ENCODE results near the gene TLK2.

Gene TLK2

DNA sequence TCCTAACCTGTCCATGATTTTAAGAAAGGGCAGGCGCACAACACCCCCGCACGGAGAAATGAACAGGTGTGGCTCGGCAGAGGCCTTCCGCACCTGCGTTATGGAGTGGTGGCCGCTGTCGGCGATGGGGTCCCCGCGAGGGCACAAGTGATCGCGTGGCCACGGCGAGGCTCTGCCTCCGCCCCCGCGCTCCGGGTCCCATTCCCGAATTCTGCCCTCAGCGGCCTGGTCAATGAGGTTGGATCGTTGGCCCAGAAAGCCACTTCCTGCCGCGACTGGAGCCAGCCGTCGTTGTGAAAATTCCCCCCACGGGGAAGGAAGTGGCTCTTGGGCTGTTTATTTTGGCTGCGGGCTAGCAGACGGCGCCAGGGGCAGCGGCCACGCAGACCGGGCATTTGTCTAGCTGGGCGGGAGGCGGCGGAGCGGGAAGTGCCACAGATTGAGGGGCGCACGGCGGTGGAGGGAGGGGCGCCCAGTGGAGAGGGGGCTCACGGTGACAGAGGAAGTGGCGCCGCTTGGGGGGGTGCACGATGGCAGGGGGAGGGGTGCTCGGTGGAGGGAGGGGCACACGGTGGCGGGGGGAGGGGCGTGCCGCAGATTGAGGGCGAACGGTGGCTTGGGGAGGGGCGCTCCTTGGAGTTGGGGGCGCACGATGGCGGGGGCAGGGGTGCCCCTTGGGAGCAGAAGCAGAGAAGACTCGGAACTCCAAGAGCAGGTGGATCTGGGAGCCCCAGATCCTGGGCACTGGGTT is 173.8 kb downstream of the TLK2 start:
- peak in 1 of 4 experiments; percentile 21 for DNase-seq (ENCODE audit: low read depth in 4 of 4, low spot score in 1 of 4)

DNA sequence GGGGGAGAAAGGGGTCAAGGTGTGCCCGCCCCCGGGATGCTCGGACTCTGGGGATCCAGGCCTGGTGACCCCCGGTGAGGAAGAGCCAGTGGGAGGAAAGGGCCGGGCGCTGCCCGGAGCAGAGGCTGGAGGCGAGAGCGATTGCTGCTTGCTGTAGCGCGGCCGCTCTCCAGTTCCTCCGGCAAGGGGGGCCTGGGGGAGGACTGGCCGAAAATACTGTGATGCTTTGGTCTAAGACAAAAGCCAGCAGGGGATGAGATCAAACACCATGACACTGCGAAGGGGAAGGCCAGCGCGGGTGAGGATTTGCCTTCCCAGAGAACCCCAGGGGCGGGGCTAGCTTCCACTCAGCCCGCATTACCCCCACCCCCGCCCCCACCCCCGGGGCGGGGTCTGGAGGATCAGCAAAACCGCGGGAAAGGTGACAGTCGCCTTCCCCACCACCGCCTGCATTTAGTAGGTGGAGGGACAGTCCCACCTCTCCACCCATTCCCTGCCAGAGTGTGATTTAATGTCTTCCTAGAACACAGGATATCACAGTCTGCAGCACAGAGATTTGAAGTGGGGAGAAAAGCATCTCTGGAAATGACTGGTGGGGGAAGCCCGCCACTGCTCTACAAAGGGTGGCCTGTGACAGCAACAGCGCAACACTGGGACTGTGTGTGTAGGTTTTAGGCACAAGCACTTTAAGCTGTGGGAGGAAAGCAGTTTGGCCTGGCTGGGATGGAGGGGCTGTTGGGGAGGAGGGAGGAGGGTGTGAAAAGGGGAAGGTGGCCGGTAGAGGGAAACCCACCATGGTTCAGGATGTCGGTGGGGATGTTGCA is 174.6 kb downstream of the TLK2 start:
- DNase-seq (ENCODE audit: low read depth in 4 of 4, low spot score in 1 of 4) = peak; percentile 66 to 98 (median 82)

DNA sequence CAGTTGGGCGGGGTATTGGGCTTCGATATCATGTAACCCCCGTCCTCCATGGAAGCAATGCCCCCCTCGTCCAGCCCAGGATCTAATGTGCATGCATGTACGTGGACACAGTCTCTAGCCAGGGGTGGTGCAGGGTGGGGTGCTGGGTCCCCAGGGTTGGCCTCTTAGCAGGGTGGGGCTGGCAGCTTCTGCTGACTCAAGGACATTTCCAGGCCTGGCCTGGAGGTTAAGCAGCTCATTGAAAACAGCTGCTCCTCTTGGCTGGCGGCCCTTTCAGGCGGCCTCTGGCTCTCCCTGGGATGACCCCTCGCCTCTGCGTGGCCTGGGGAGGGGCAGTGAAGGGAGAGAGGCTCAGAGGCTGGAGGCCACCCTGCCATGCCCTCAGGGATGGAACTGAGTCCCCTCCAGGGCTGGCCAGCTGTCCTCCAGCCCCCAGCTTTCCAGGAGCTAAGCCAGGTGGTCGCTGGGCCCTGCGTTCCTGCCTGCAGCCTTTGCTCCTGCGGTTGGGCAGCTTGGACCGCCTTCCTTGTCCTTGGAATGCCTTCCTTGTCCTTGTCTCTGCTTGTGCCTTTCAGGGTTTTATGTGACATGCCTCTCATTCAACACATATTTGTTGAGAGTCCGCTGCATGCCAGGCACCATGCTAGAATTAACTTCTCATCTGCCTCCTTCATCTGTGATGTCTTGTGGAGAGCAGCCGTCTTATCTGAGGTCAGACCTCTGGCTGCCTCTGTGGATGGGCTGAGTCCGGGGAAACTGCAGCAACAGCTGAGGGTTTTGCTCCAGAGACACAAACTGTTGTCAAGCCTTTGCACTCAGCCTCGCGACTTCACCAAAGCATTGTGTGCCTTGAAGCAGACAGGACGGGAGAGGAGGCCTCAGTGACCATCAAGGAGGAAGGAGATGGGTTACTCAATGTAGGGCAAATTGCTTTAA is 175.5 kb downstream of the TLK2 start:
- DNase-seq (ENCODE audit: low read depth in 4 of 4, low spot score in 1 of 4) = no peak

DNA sequence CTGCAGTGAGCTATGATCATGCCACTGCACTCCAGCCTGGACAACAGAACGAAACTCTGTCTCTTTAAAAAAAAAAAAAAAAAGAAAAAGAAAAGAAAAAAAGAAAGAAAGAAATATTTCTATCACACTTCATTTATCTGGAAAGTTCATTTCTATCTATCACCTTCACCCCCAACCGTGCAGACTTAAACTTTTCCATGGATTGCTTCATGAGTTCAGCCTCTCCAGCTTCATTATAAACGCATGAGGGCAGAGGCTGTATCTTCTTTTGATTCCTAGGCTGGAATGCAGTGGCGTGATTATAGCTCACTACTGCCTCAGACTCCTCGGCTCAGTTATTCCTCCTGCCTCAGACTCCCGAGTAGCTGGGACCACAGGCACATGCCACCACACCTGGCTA is 177.0 kb downstream of the TLK2 start:
- no peak for DNase-seq (ENCODE audit: low read depth in 4 of 4, low spot score in 1 of 4)

DNA sequence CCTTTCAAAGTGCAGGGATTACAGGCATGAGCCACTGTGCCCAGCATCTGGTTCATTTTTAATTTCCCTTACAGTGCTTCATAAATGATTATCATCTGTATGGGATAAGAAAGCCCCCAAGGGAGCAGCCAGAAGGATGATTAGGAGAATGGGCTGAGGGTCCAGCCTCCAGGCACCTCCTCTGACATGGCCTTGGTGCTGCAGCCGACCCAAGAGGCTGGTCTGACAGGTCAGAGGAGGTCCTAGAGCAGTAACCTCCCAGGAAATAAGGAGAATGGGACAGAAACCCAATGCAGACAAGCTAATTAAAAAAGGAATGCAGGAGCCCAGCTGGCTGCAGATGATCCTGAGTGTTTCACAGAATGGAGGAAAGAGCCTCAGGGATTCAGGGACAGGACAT is 177.8 kb downstream of the TLK2 start:
- DNase-seq (ENCODE audit: low read depth in 4 of 4, low spot score in 1 of 4) = no peak

DNA sequence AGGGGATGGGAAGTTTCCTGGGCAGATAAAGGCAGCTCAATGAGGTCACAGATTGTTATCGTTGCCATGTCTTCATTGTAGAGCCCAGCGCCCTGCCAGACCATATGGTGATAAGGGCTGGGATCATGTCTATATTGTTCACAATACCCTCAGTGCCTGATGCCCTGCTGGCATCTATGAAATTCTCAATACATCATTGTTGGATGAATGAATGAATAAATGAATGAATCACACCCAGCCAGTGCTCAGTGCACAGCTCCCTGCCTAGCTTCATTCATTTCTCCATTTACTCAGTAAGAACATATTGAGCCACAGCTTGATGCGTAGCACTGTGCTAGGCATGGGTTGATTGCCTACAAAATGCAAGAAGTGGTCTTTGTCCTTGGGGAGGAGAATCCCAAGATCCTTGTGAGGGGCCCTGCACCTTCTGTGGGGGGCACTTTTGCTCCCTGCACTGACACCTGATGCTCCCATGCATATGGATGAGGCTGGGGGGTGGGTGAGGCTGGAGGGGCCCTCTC is 178.6 kb downstream of the TLK2 start:
- no peak for DNase-seq (ENCODE audit: low read depth in 4 of 4, low spot score in 1 of 4)

DNA sequence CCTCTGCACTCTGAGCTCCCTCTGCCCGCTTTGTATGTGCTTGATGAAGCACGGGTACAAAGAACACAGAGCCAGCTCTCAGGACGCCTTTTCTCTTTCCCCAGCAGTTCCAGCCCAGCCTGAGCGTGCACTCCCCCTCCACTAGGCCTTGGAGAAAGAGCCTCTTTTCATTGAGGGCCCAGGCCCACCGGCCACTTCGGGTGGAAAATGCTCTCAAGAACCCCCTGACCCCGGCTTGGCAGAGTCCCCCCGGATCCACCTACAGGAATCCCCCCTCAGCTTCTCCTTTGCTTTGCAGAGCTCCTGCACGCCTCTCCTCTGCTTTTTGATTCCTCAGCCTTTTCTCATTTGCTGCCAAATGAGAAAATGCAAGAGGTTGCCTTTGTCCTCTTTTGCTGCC is 179.1 kb downstream of the TLK2 start:
- DNase-seq (ENCODE audit: low read depth in 4 of 4, low spot score in 1 of 4) = no peak

DNA sequence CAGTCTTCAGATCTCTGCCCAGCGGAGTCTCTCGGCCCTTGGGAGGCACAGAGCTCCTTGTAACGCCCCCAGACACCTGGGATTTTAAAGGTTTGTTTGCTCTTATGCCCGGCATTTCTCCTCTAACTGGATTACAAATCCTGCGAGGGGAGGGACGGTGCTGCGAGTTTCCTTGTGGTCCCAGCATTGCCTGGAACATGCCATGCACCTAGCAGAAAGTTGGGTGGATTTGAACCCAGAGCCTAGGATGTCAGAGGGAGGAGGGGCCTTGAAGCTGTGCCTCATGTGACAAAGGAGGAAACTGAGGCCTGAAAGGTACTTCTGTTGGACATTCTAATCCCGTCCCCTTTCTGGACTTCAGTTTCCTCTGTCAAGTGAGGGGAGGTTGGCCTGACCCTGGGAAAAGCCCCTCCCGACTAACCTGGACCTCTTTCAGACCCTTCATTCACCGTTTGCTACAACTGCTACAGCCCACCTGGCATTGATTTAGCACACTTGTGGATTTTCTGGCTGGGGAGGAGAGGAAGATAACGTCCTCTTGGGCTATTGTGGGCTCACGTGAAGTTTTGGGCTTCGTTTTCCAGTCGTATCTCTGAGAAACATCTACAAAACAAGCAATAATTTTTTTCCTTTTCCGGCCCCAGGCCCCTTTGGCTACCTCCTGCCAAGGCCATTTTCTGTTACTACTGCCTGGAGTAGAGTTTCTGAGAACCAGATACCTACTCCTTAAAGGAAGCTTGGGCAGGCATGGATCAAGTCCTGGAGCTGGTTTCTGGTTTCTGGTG is 179.7 kb downstream of the TLK2 start:
- DNase-seq (ENCODE audit: low read depth in 4 of 4, low spot score in 1 of 4) = no peak

DNA sequence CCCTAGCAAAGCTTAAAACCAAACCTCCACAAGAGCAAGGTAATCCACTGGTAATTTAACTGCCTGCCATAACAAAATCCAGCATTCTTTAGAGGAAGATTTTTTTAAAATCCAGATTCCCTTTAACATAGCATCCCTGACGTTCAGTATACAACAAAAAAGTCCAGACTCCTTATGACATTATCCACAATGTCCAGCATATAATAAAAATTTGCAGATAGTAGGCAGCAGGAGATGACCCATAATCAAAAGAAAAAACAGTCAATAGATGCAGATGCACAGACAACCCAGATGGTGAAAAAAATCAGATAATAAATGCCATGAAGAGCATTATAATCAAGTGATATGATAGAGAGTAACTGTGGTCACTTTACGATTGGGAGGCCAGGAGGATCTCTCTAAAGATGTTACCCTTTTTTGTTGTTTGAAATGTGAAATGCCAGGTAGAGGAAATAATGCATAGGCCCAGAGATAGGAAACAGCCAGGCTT is 182.0 kb downstream of the TLK2 start:
- DNase-seq (ENCODE audit: low read depth in 4 of 4, low spot score in 1 of 4) = no peak

DNA sequence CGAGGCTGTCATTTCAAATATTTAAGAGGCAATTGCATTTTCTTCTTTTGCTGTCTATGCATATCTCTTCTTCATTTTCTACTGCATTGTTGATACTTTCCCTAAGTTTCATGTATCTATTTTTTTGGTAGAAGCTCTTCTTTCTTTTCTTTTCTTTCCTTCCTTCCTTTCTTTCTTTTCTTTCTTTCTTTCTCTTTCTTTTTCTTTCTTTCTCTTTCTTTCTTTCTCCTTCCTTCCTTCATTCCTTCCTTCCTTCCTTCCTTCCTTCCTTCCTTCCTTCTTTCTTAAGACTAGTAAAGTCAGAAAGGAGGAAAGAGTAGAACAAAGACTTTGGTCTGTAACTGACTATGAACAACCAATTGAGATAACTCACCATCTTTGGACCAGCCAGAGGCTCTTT is 182.7 kb downstream of the TLK2 start:
- DNase-seq (ENCODE audit: low read depth in 4 of 4, low spot score in 1 of 4) = no peak

DNA sequence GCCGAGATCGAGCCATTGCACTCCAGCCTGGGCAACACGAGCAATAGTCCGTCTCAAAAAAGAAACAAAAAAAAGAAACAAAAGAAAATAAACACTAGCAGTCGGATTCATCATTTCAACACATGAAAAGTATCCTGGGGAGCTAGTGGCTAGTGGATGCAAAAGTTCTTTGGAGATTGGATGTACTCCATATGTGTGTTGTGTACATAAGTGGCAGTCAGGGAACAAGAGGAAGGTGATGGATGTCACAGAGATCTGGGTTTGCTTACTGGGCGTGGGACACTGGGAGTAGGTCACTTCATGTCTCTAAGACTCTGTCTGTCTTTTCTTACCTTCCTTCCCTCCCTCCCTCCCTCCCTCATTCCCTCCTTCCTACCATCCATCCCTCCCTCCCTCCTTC is 184.2 kb downstream of the TLK2 start:
- DNase-seq (ENCODE audit: low read depth in 4 of 4, low spot score in 1 of 4) = no peak
